ENCODE results near the gene HBE1. TPM values are rescaled to one million over a fixed set of nuclear protein-coding genes. Genes with fewer than 3 reads are reported as not detected.

HBE1 gene
- total and polyA plus RNA-seq, 8 donors, result 3.5 TPM; not detected in 7

GRCh38 chr11:5285703-5286340, 16.1 kb upstream of the HBE1 start:
- FAIRE-seq, result no peak
- TF ChIP-seq CTCF (IDR thresholded peaks at IDR 0.05), result no peak

GRCh38 chr11:5284637-5285036, 14.9 kb upstream of the HBE1 start:
- DNase-seq (no peak), ATAC-seq (no peak), FAIRE-seq (no peak)
- intact Hi-C loops (cut with DNase I), result no loop called here
- Histone ChIP-seq H3K4me1 (no peaks in the 10 kb centered on the region), H3K4me3 (no peak overlapping the region), H3K27me3 (no peaks in the 10 kb centered on the region), H3K27ac (no peak overlapping the region), H3K36me3 (no peaks in the 10 kb centered on the region), H3K9me3 (no peaks in the 10 kb centered on the region)
- 67 to 97% methylated on average over 2 of the region's 2 CpGs for WGBS, 2 donors
- TF ChIP-seq CTCF (IDR thresholded peaks at IDR 0.05), result no peak

More at GRCh38 chr11:5285703-5286340, 16.1 kb upstream of the HBE1 start:
- Histone ChIP-seq H3K4me3 (no peak overlapping the region), H3K9me3 (no peaks in the 10 kb centered on the region), H3K4me1 (no peaks in the 10 kb centered on the region), H3K27ac (no peak overlapping the region), H3K27me3 (no peaks in the 10 kb centered on the region), H3K36me3 (no peaks in the 10 kb centered on the region)
- no peak for DNase-seq
- ATAC-seq, result no peak
- intact Hi-C loops (cut with DNase I), result no loop called here
- WGBS, 2 donors, result 65 to 72% methylated on average over 4 of the region's 4 CpGs

DNA sequence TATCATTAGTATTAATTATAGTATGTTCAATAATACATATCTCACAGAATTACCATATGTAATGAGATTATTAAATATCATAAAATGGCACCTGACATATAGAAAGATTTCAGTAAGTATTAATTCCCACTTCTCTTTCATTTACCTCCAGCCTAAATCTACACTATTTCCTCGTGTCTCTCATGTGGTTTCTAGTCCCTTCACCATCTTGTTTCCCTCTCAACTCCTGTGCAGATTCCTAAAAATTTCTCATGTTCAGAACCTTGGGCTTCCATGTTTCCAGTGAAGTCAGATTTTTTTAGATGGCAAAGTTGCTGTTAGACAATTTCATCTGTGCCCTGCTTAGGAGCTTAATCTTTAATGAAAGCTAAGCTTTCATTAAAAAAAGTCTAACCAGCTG, 14.1 kb upstream of the HBE1 start:
- intact Hi-C loops (cut with DNase I), result no loop called here
- Histone ChIP-seq H3K27ac (no peak overlapping the region), H3K27me3 (no peaks in the 10 kb centered on the region), H3K4me3 (no peak overlapping the region), H3K36me3 (no peaks in the 10 kb centered on the region), H3K4me1 (no peaks in the 10 kb centered on the region), H3K9me3 (no peaks in the 10 kb centered on the region)
- FAIRE-seq, result no peak
- no peak for ATAC-seq
- no peak for TF ChIP-seq CTCF (IDR thresholded peaks at IDR 0.05)
- 34 to 47% methylated on average over 1 of the region's 1 CpG for WGBS, 2 donors
- DNase-seq, result no peak

DNA sequence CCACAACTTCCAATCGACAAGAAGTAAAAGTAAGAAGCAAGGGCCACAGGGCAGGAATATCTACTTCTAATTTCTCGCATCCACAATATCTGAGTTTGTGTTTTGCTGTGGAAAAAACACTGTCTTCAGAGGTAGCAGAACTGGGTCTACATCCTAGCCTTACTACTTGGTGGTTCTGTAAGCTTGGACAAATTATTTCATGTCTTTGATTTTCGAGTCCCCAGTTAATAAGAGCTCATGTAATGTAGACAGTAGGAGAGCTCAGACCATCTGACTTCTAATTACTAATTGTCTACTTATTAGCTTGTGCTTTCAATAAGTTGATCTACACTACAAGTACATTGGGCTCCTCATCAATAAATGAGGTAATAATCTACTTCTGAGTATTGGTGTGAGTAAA, 13.3 kb upstream of the HBE1 start:
- Histone ChIP-seq H3K27me3 (no peaks in the 10 kb centered on the region), H3K9me3 (no peaks in the 10 kb centered on the region), H3K4me1 (no peaks in the 10 kb centered on the region), H3K27ac (no peak overlapping the region), H3K36me3 (no peaks in the 10 kb centered on the region), H3K4me3 (no peak overlapping the region)
- DNase-seq (no peak), ATAC-seq (no peak), FAIRE-seq (no peak)
- no peak for TF ChIP-seq CTCF (IDR thresholded peaks at IDR 0.05)
- intact Hi-C loops (cut with DNase I), result no loop called here
- WGBS, 2 donors, result 57 to 66% methylated on average over 3 of the region's 3 CpGs

DNA sequence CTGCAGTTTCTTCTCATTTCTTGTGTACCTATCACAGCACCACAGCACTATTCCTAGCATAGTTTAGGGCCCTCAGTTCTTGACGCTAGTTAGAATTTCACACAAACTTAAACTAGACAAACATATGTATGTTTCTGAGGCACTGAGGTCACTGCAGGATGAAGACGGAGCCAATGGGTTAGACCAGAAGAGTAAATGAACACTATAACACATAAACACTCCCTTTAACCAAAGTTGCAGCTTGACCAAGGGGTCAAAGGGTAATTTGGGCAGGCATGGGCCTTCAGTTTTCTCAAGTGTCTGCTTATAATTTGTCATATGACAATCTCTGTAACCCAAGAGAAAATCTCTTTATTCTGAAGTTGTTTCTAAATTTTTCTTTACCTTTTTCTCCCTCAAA, 12.9 kb upstream of the HBE1 start:
- H3K27ac ChIP-seq, result no peak overlapping the region
- H3K27me3 ChIP-seq, result no peaks in the 10 kb centered on the region
- intact Hi-C loops (cut with DNase I), result no loop called here
- H3K36me3 ChIP-seq, result no peaks in the 10 kb centered on the region
- FAIRE-seq (no peak), DNase-seq (no peak), ATAC-seq (no peak)
- WGBS, 2 donors, result 76 to 79% methylated on average over 2 of the region's 2 CpGs
- H3K4me1 ChIP-seq, result no peaks in the 10 kb centered on the region
- TF ChIP-seq CTCF (IDR thresholded peaks at IDR 0.05), result no peak
- H3K9me3 ChIP-seq, result no peaks in the 10 kb centered on the region
- no peak overlapping the region for H3K4me3 ChIP-seq
